ENCODE data around the gene EXOC7. TPM values are rescaled to one million over a fixed set of nuclear protein-coding genes. Genes with fewer than 3 reads are reported as not detected.

Gene EXOC7
- total and polyA plus RNA-seq, 2 of the 4 experiments (the other 2 are of a cell fraction) = 85.9 to 118 TPM

DNA sequence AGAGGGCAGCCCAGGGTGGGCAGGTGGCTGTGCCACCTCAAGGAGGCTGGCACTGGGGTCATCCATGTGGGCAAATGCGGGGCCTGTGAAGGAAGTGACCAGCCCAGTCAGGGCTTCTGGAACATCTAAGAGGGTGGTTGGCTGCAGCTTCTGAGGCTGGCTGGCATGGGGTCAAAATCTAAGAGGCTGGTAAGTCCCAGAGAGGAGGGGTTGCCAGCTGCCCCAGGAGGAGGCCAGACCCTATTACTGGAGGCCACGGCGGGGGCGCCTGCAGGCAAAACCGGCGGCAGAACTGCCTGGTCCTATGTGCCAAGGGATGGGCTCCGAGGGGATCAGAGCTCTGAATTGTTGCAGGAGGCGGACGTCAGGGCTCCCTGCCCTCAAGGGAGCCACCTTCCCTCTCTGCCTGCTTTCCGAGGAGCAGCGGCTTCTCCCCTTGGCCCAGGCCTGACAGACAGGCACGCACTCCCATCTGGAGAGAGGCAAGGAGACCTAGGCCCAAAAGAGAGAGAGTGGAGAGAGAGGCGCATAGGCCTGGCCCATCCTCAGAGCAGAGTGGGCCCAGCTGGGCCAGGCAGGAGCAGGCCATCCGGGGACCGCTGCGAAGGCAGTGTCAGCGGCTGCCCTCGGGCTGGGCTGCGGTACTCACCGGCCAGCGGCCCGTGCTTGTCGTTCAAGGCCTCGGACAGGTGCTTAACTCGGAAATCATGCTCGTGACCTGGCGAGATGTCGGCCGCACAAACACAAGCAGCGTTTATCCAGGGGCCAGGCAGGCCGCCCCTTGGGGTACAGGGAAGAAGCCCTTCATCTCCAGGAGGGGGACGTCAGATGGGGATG, 13.7 kb downstream of the EXOC7 start:
- no peak overlapping the region for H2BK15ac ChIP-seq (ENCODE audit: low read depth, low read length)
- dilution Hi-C loops (cut with HindIII; ENCODE audit: low sequenced_read_pairs, unreplicated experiment) = no loop called here
- intact Hi-C loops (cut with micrococcal nuclease) = no loop called here
- H3K36me3 ChIP-seq (ENCODE audit: control insufficient read depth, insufficient read depth, low read length) = peaks cover 76% of the 10 kb centered on the region
- H3K79me1 ChIP-seq (ENCODE audit: low read depth in 1 of 2, low read length in 2 of 2) = peaks cover 5 to 20% of the 10 kb centered on the region in 2 experiments; a peak in 3 of 4 replicates
- peak overlapping the region; percentile 28 for H2AK9ac ChIP-seq (replicated peaks; ENCODE audit: low read depth, low read length, poor library complexity)
- H3K9me1 ChIP-seq (ENCODE audit: insufficient read depth, low read length) = no peaks in the 10 kb centered on the region
- no peak overlapping the region for H4K91ac ChIP-seq (ENCODE audit: insufficient read depth, low read depth, low read length)
- H3K9me3 ChIP-seq (ENCODE audit: control insufficient read depth, insufficient read depth, low read length) = no peaks in the 10 kb centered on the region
- H3K4me1 ChIP-seq (ENCODE audit: control insufficient read depth, insufficient read depth, low read length) = no peaks in the 10 kb centered on the region
- H2BK20ac ChIP-seq (ENCODE audit: low read depth, low read length) = no peak overlapping the region
- no peaks in the 10 kb centered on the region for H3K27me3 ChIP-seq (ENCODE audit: control insufficient read depth, insufficient read depth, low read length)
- no peak overlapping the region for H3K4ac ChIP-seq (ENCODE audit: low read depth, low read length)
- WGBS, 2 experiments (ENCODE audit: extremely low coverage in 2 of 2, insufficient read length in 1 of 2) = 93% methylated on average over 21 of the region's 32 CpGs; no CpG with 5 or more reads in 1 of the 2 experiments
- BruUV-seq (replicated peaks) = no TSS peak
- TF ChIP-seq, protein P1, sequence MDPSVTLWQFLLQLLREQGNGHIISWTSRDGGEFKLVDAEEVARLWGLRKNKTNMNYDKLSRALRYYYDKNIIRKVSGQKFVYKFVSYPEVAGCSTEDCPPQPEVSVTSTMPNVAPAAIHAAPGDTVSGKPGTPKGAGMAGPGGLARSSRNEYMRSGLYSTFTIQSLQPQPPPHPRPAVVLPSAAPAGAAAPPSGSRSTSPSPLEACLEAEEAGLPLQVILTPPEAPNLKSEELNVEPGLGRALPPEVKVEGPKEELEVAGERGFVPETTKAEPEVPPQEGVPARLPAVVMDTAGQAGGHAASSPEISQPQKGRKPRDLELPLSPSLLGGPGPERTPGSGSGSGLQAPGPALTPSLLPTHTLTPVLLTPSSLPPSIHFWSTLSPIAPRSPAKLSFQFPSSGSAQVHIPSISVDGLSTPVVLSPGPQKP (IDR thresholded peaks at IDR 0.05; ENCODE audit: borderline replicate concordance, low read depth, low read length) = no peak
- no peak for TF ChIP-seq BHLHE40 (IDR thresholded peaks at IDR 0.05; ENCODE audit: low read depth, low read length)
- TF ChIP-seq RFX5 (IDR thresholded peaks at IDR 0.05; ENCODE audit: low read depth, low read length) = no peak
- TF ChIP-seq MXI1 (IDR thresholded peaks at IDR 0.05; ENCODE audit: borderline replicate concordance, low read depth, low read length) = no peak
- no peak for TF ChIP-seq NFE2L2 (IDR thresholded peaks at IDR 0.05; ENCODE audit: low read depth, low read length)
- TF ChIP-seq USF2 (IDR thresholded peaks at IDR 0.05; ENCODE audit: low read depth, low read length) = no peak
- TF ChIP-seq POLR2A (IDR thresholded peaks at IDR 0.05; ENCODE audit: low read depth, low read length) = no peak
- no peak for TF ChIP-seq SMC3 (IDR thresholded peaks at IDR 0.05; ENCODE audit: low read depth, low read length)
- POLR2A ChIA-PET (ENCODE audit: unreplicated experiment) = no interaction called here
- H4K20me1 ChIP-seq (ENCODE audit: insufficient read depth, low read length) = no peaks in the 10 kb centered on the region; the same call in 1 of the 2 replicates
- no peak overlapping the region for H3K27ac ChIP-seq (ENCODE audit: insufficient read depth, low read length)
- no peak overlapping the region for H2AK5ac ChIP-seq (ENCODE audit: low read depth, low read length)
- H3K4me3 ChIP-seq (ENCODE audit: insufficient read depth, low read depth, low read length) = no peak overlapping the region
- in situ Hi-C loops (cut with MboI; ENCODE audit: low sequenced_read_pairs) = no loop called here
- CTCF ChIA-PET = no interaction called here
- H3K4me2 ChIP-seq (ENCODE audit: low read depth, low read length) = no peak overlapping the region
- no peak overlapping the region for H3K14ac ChIP-seq (replicated peaks; ENCODE audit: low read depth, low read length)
- peak overlapping the region; percentile 51 for H2AFZ ChIP-seq (replicated peaks; ENCODE audit: low read length, poor library complexity)
- no peak overlapping the region for H2BK5ac ChIP-seq (ENCODE audit: low read depth, low read length, poor library complexity, severe bottlenecking)
- no peak overlapping the region for H3K18ac ChIP-seq (ENCODE audit: low read depth, low read length)
- H3K56ac ChIP-seq (ENCODE audit: extremely low read depth, insufficient read depth, low read length) = no peak overlapping the region
- H4K8ac ChIP-seq (ENCODE audit: low read depth in 2 of 2, low read length in 2 of 2) = no peak overlapping the region
- no peak overlapping the region for H3K9ac ChIP-seq (ENCODE audit: low read depth, low read length)
- H4K5ac ChIP-seq (ENCODE audit: low read depth, low read length) = no peak overlapping the region
- no peak for ATAC-seq (ENCODE audit: low read depth)
- no peak overlapping the region for H2BK120ac ChIP-seq (ENCODE audit: low read depth, low read length)
- no peak for DNase-seq
- no peak overlapping the region for H3K23ac ChIP-seq (ENCODE audit: low read depth, low read length)

All from IMR-90 (cell line).